Activated CD4-positive, alpha-beta memory T cell treated with anti-CD3 and anti-CD28 coated beads for 36 hours (primary cell): ENCODE data around the gene PRRT4. TPM values are rescaled to one million over a fixed set of nuclear protein-coding genes. Genes with fewer than 3 reads are reported as not detected.

ENCODE experiments used
- CTCF ChIA-PET: fragments of 350-600 bp; sonication (Branson Sonifier 250); formaldehyde crosslinking; loops from one replicate; lab custom pipeline; 2021; ENCODE audit warnings: antibody characterized with exemption, inconsistent platforms; lab: Charles Lee
- POLR2A ChIA-PET: fragments of 350-600 bp; sonication (Branson Sonifier 250); formaldehyde crosslinking; loops from one replicate; lab custom pipeline; 2021; ENCODE audit warnings: antibody characterized with exemption; lab: Charles Lee
- DNase-seq: peaks from one replicate; pipeline ENCODE4 v3.0.0-alpha.2; 2020
- H3K27ac Mint-ChIP-seq: one replicate; pipeline ENCODE4 v1.8.0; 2021; ENCODE audit warnings: mixed read lengths
- H3K27me3 Mint-ChIP-seq: one replicate; pipeline ENCODE4 v1.8.0; 2021; ENCODE audit warnings: mixed read lengths
- H3K36me3 Mint-ChIP-seq: one replicate; pipeline ENCODE4 v1.8.0; 2021; ENCODE audit warnings: mixed read lengths
- H3K4me1 Mint-ChIP-seq: one replicate; pipeline ENCODE4 v1.8.0; 2021; ENCODE audit warnings: low read depth, mixed read lengths
- H3K4me3 Mint-ChIP-seq: one replicate; pipeline ENCODE4 v1.8.0; 2021; ENCODE audit warnings: mild to moderate bottlenecking, mixed read lengths
- H3K9me3 Mint-ChIP-seq: one replicate; pipeline ENCODE4 v1.8.0; 2021; ENCODE audit warnings: mixed read lengths
- intact Hi-C: fragments of 100-400 bp; cut with micrococcal nuclease; formaldehyde crosslinking; loops from one replicate; pipeline ENCODE4 v1.15.1; 2023
- total RNA-seq, 2 experiments: library from RNA; stranded (reverse); gene quantifications; one replicate each; pipeline ENCODE4 v1.2.3, GENCODE V29; 2021

The PRRT4 gene
- total RNA-seq, 2 experiments from 2014 or later, result 0.10 to 0.12 TPM

GRCh38 chr7:128353189-128353588 is 8.3 kb downstream of the PRRT4 start:
- CTCF ChIA-PET, result interaction anchor here (0.6 to 4.2 kb wide), 8 partner anchors 9 to 72 kb away, joined by 3 to 36 read pairs (median 4); partner anchors contain the start of gene RBM28
- H3K9me3 Mint-ChIP-seq, result no peaks in the 10 kb centered on the region
- H3K36me3 Mint-ChIP-seq, result no peaks in the 10 kb centered on the region
- H3K27ac Mint-ChIP-seq, result no peak overlapping the region
- intact Hi-C loops, result no loop called here
- H3K4me1 Mint-ChIP-seq, result peaks cover 5% of the 10 kb centered on the region
- no peak overlapping the region for H3K4me3 Mint-ChIP-seq
- POLR2A ChIA-PET, result no interaction called here
- peaks cover 31% of the 10 kb centered on the region for H3K27me3 Mint-ChIP-seq
- no peak for DNase-seq

GRCh38 chr7:128352636-128353035 is 8.9 kb downstream of the PRRT4 start:
- Mint-ChIP-seq H3K36me3 (no peaks in the 10 kb centered on the region), H3K4me1 (peaks cover 5% of the 10 kb centered on the region), H3K27me3 (peaks cover 31% of the 10 kb centered on the region), H3K9me3 (no peaks in the 10 kb centered on the region), H3K27ac (no peak overlapping the region), H3K4me3 (no peak overlapping the region)
- ChIA-PET CTCF (interaction anchor here (0.6 to 4.2 kb wide), 7 partner anchors 10 to 73 kb away, joined by 3 to 36 read pairs (median 4); no protein-coding TSS in a partner anchor), POLR2A (no interaction called here)
- intact Hi-C loops, result no loop called here
- no peak for DNase-seq

GRCh38 chr7:128352153-128352537 is 9.3 kb downstream of the PRRT4 start:
- intact Hi-C loops, result no loop called here
- Mint-ChIP-seq H3K36me3 (no peaks in the 10 kb centered on the region), H3K9me3 (no peaks in the 10 kb centered on the region), H3K4me1 (peaks cover 5% of the 10 kb centered on the region), H3K4me3 (no peak overlapping the region), H3K27ac (no peak overlapping the region), H3K27me3 (peaks cover 31% of the 10 kb centered on the region)
- peak; percentile 42 for DNase-seq
- ChIA-PET CTCF (interaction anchor here (1.1 to 9.0 kb wide), 5 partner anchors 10 to 73 kb away, joined by 4 to 507 read pairs (median 6); no protein-coding TSS in a partner anchor), POLR2A (no interaction called here)

- no peak overlapping the region for H3K4me3 Mint-ChIP-seq
- H3K4me1 Mint-ChIP-seq, result peaks cover 5% of the 10 kb centered on the region
- intact Hi-C loops, result no loop called here
- H3K9me3 Mint-ChIP-seq, result no peaks in the 10 kb centered on the region
- H3K36me3 Mint-ChIP-seq, result no peaks in the 10 kb centered on the region
- peaks cover 31% of the 10 kb centered on the region for H3K27me3 Mint-ChIP-seq
- POLR2A ChIA-PET, result no interaction called here
- peak; percentile 20 for DNase-seq
- CTCF ChIA-PET, result interaction anchor here (1.0 to 9.0 kb wide), 4 partner anchors 33 to 75 kb away, joined by 3 to 507 read pairs (median 62); no protein-coding TSS in a partner anchor
- H3K27ac Mint-ChIP-seq, result no peak overlapping the region
Observed at GRCh38 chr7:128351296-128352152, 10.0 kb downstream of the PRRT4 start.

GRCh38 chr7:128350708-128351295 is 10.7 kb downstream of the PRRT4 start:
- Mint-ChIP-seq H3K36me3 (no peaks in the 10 kb centered on the region), H3K9me3 (no peaks in the 10 kb centered on the region), H3K27ac (no peak overlapping the region), H3K4me1 (peaks cover 5% of the 10 kb centered on the region), H3K27me3 (peaks cover 31% of the 10 kb centered on the region), H3K4me3 (no peak overlapping the region)
- ChIA-PET POLR2A (no interaction called here), CTCF (interaction anchor here (1.0 to 9.0 kb wide), 4 partner anchors 34 to 76 kb away, joined by 3 to 507 read pairs (median 62); no protein-coding TSS in a partner anchor)
- intact Hi-C loops, result no loop called here
- no peak for DNase-seq

GRCh38 chr7:128349466-128349825 is 12.0 kb downstream of the PRRT4 start:
- ChIA-PET CTCF (interaction anchor here (1.4 to 9.0 kb wide), 4 partner anchors 9 to 77 kb away, joined by 3 to 507 read pairs (median 73); no protein-coding TSS in a partner anchor), POLR2A (no interaction called here)
- no peak for DNase-seq
- intact Hi-C loops, result no loop called here
- Mint-ChIP-seq H3K36me3 (no peaks in the 10 kb centered on the region), H3K27ac (no peak overlapping the region), H3K9me3 (no peaks in the 10 kb centered on the region), H3K4me1 (peaks cover 5% of the 10 kb centered on the region), H3K4me3 (no peak overlapping the region), H3K27me3 (peaks cover 31% of the 10 kb centered on the region)

- Mint-ChIP-seq H3K9me3 (no peaks in the 10 kb centered on the region), H3K27me3 (peaks cover 18% of the 10 kb centered on the region), H3K4me1 (peaks cover 7% of the 10 kb centered on the region), H3K27ac (no peak overlapping the region), H3K36me3 (no peaks in the 10 kb centered on the region), H3K4me3 (no peak overlapping the region)
- CTCF ChIA-PET, result interaction anchor here (0.6 to 9.0 kb wide), 32 partner anchors 8 to 536 kb away, joined by 3 to 507 read pairs (median 4); partner anchors contain the start of gene IMPDH1
- POLR2A ChIA-PET, result no interaction called here
- intact Hi-C loops, result loop anchor here (1.0 to 2.0 kb wide), 3 partner anchors 15 to 78 kb away; no protein-coding TSS in a partner anchor
- DNase-seq, result peak; percentile 69
Observed at GRCh38 chr7:128347647-128348097, 13.8 kb downstream of the PRRT4 start.

GRCh38 chr7:128344431-128344774 is 17.1 kb downstream of the PRRT4 start:
- ChIA-PET POLR2A (interaction anchor here (0.6 to 1.3 kb wide), 5 partner anchors 14 to 453 kb away, joined by 3 to 9 read pairs (median 3); no protein-coding TSS in a partner anchor), CTCF (interaction anchor here (0.6 to 9.0 kb wide), 12 partner anchors 10 to 209 kb away, joined by 3 to 507 read pairs (median 4); partner anchors contain the start of gene HILPDA)
- Mint-ChIP-seq H3K9me3 (no peaks in the 10 kb centered on the region), H3K36me3 (peaks cover 2% of the 10 kb centered on the region), H3K4me3 (peak overlapping the region; percentile 48), H3K4me1 (peaks cover 24% of the 10 kb centered on the region), H3K27me3 (peaks cover 6% of the 10 kb centered on the region), H3K27ac (peak overlapping the region; percentile 54)
- no peak for DNase-seq
- intact Hi-C loops, result loop anchor here (1.0 to 5.0 kb wide), 2 partner anchors 115 to 312 kb away; partner anchors contain the start of gene LRRC4

- Mint-ChIP-seq H3K4me1 (peaks cover 24% of the 10 kb centered on the region), H3K27me3 (peaks cover 2% of the 10 kb centered on the region), H3K27ac (peak within 1 kb of the TSS; percentile 88), H3K36me3 (peaks cover 4% of the 10 kb centered on the region), H3K9me3 (no peaks in the 10 kb centered on the region), H3K4me3 (peak within 1 kb of the TSS; percentile 92)
- peak; percentile 92 for DNase-seq
- intact Hi-C loops, result loop anchor here (1.0 to 5.0 kb wide), 2 partner anchors 116 to 311 kb away; partner anchors contain the start of gene LRRC4
- CTCF ChIA-PET, result interaction anchor here (0.6 to 9.0 kb wide), 12 partner anchors 10 to 208 kb away, joined by 3 to 507 read pairs (median 4); partner anchors contain the start of gene HILPDA
- POLR2A ChIA-PET, result interaction anchor here (0.8 to 1.2 kb wide), 3 partner anchors 14 to 65 kb away, joined by 3 to 9 read pairs (median 5); no protein-coding TSS in a partner anchor
Observed at GRCh38 chr7:128343554-128344430, 17.7 kb downstream of the PRRT4 start, which contains the start of gene RBM28. Gene RBM28 (minus strand): TSS chr7:128343908. CDS start chr7:128343793, 115 bp downstream.

- Mint-ChIP-seq H3K27me3 (no peaks in the 10 kb centered on the region), H3K27ac (no peak overlapping the region), H3K4me1 (peaks cover 24% of the 10 kb centered on the region), H3K9me3 (no peaks in the 10 kb centered on the region), H3K4me3 (no peak overlapping the region), H3K36me3 (peaks cover 22% of the 10 kb centered on the region)
- POLR2A ChIA-PET, result no interaction called here
- intact Hi-C loops, result loop anchor here (5.0 kb wide), 1 partner anchor 309 kb away; the partner anchor contains the start of gene LRRC4
- DNase-seq, result no peak
- CTCF ChIA-PET, result interaction anchor here (1.2 to 5.4 kb wide), 3 partner anchors 39 to 48 kb away, joined by 4 to 24 read pairs (median 4); no protein-coding TSS in a partner anchor
Observed at GRCh38 chr7:128341733-128342132, 19.8 kb downstream of the PRRT4 start.
